ENCODE results near the gene SMARCC2.

DNA sequence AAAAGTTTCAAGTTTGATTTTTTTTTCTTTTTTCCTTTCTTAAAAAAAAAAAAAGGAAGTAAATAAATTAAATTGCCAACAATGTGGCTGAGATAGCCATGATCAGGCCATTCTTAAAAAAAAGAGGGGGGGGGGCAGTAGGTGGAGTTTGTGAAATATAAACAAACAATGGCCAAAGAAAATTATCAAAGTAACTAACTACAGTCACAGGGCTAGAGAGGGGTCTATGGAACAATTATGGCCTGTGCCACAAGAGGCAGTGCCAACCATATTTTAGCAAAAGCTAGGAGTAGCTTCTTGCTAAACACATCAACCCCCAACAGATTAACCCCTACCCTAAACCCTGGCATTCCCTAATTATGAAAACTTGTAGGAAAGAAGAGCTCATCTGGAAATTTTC lies 16.2 kb upstream of the SMARCC2 start:
- TF ChIP-seq, protein P1, sequence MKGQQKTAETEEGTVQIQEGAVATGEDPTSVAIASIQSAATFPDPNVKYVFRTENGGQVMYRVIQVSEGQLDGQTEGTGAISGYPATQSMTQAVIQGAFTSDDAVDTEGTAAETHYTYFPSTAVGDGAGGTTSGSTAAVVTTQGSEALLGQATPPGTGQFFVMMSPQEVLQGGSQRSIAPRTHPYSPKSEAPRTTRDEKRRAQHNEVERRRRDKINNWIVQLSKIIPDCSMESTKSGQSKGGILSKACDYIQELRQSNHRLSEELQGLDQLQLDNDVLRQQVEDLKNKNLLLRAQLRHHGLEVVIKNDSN (IDR thresholded peaks at IDR 0.05) = no peak
- TF ChIP-seq EP300 (IDR thresholded peaks at IDR 0.05; ENCODE audit: borderline replicate concordance) (no peak), ZBTB7A (IDR thresholded peaks at IDR 0.05; ENCODE audit: low read depth) (no peak), RAD21 (IDR thresholded peaks at IDR 0.05; ENCODE audit: low read depth) (no peak), YY1 (IDR thresholded peaks at IDR 0.05; ENCODE audit: low read depth) (no peak), CREB1 (IDR thresholded peaks at IDR 0.05; ENCODE audit: low read depth) (no peak), FOXM1 (IDR thresholded peaks at IDR 0.05; ENCODE audit: borderline replicate concordance, low read depth) (no peak), TAF1 (IDR thresholded peaks at IDR 0.05; ENCODE audit: low read depth) (no peak), CEBPB (IDR thresholded peaks at IDR 0.05) (no peak), TCF12 (IDR thresholded peaks at IDR 0.05; ENCODE audit: low read depth) (no peak), NFIC (IDR thresholded peaks at IDR 0.05) (no peak)
- TF ChIP-seq, protein P2, sequence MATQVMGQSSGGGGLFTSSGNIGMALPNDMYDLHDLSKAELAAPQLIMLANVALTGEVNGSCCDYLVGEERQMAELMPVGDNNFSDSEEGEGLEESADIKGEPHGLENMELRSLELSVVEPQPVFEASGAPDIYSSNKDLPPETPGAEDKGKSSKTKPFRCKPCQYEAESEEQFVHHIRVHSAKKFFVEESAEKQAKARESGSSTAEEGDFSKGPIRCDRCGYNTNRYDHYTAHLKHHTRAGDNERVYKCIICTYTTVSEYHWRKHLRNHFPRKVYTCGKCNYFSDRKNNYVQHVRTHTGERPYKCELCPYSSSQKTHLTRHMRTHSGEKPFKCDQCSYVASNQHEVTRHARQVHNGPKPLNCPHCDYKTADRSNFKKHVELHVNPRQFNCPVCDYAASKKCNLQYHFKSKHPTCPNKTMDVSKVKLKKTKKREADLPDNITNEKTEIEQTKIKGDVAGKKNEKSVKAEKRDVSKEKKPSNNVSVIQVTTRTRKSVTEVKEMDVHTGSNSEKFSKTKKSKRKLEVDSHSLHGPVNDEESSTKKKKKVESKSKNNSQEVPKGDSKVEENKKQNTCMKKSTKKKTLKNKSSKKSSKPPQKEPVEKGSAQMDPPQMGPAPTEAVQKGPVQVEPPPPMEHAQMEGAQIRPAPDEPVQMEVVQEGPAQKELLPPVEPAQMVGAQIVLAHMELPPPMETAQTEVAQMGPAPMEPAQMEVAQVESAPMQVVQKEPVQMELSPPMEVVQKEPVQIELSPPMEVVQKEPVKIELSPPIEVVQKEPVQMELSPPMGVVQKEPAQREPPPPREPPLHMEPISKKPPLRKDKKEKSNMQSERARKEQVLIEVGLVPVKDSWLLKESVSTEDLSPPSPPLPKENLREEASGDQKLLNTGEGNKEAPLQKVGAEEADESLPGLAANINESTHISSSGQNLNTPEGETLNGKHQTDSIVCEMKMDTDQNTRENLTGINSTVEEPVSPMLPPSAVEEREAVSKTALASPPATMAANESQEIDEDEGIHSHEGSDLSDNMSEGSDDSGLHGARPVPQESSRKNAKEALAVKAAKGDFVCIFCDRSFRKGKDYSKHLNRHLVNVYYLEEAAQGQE (IDR thresholded peaks at IDR 0.05; ENCODE audit: low read depth) = no peak
- TF ChIP-seq, protein P3, sequence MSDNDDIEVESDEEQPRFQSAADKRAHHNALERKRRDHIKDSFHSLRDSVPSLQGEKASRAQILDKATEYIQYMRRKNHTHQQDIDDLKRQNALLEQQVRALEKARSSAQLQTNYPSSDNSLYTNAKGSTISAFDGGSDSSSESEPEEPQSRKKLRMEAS (IDR thresholded peaks at IDR 0.05) = no peak
